Urinary bladder (tissue), 4 donors: ENCODE data around the gene GLDN. TPM values are rescaled to one million over a fixed set of nuclear protein-coding genes. Genes with fewer than 3 reads are reported as not detected.

Experiments used
- DNase-seq: peaks from one replicate; pipeline ENCODE4 v3.0.0-alpha.2; 2015; ENCODE audit errors: extremely low spot score
- H3K27ac ChIP-seq: one replicate; pipeline ENCODE4 v1.5.1; 2013; ENCODE audit warnings: low read depth, mild to moderate bottlenecking, moderate library complexity
- H3K36me3 ChIP-seq: one replicate; pipeline ENCODE4 v1.6.1; 2013; ENCODE audit warnings: mild to moderate bottlenecking, moderate library complexity; ENCODE audit not compliant: insufficient read depth
- H3K4me1 ChIP-seq: one replicate; pipeline ENCODE4 v1.6.1; 2013; ENCODE audit warnings: mild to moderate bottlenecking, moderate library complexity; ENCODE audit not compliant: insufficient read depth
- H3K4me3 ChIP-seq: one replicate; pipeline ENCODE4 v1.5.1; 2013; ENCODE audit warnings: low read depth, low read length
- WGBS: extraction: QIAGEN DNeasy Blood & Tissue Kit; methylation state at CpG from one replicate; pipeline ENCODE4 v1.1.7; 2013; 5-methylcytosine and 5-hydroxymethylcytosine counted together
- polyA plus RNA-seq: library from polyadenylated mRNA; stranded (reverse); fragments of 200-250 nt; gene quantifications from one replicate; pipeline ENCODE4 v1.2.3, GENCODE V29; 2013
- total RNA-seq: library from RNA; depleted of rRNA; stranded (reverse); fragments of >200 nt; gene quantifications from one replicate; pipeline ENCODE4 v1.2.3, GENCODE V29; 2014
- donor health status: healthy with polysubstance abuse.
- donor health status: healthy.

Gene GLDN
- total and polyA plus RNA-seq, 2 donors: 1.5 to 1.9 TPM

GRCh38 chr15:51353976-51354375 is 12.5 kb downstream of the GLDN start:
- Histone ChIP-seq H3K4me1 (no peaks in the 10 kb centered on the region), H3K27ac (no peak overlapping the region), H3K4me3 (no peak overlapping the region), H3K36me3 (no peaks in the 10 kb centered on the region)
- DNase-seq: no peak
- WGBS: 61% methylated on average over 2 of the region's 2 CpGs

GRCh38 chr15:51355096-51355495 is 13.6 kb downstream of the GLDN start:
- H3K4me1 ChIP-seq: no peaks in the 10 kb centered on the region
- no peak overlapping the region for H3K4me3 ChIP-seq
- WGBS: 91% methylated on average over 1 of the region's 1 CpG
- H3K36me3 ChIP-seq: no peaks in the 10 kb centered on the region
- no peak for DNase-seq
- no peak overlapping the region for H3K27ac ChIP-seq

- H3K4me3 ChIP-seq: no peak overlapping the region
- H3K36me3 ChIP-seq: no peaks in the 10 kb centered on the region
- 89% methylated on average over 5 of the region's 5 CpGs for WGBS
- H3K27ac ChIP-seq: no peak overlapping the region
- H3K4me1 ChIP-seq: no peaks in the 10 kb centered on the region
- DNase-seq: no peak
These were observed 14.7 kb downstream of the GLDN start for GRCh38 chr15:51356147-51356546.

GRCh38 chr15:51356983-51357382 is 15.5 kb downstream of the GLDN start:
- Histone ChIP-seq H3K27ac (no peak overlapping the region), H3K36me3 (no peaks in the 10 kb centered on the region), H3K4me3 (no peak overlapping the region), H3K4me1 (no peaks in the 10 kb centered on the region)
- WGBS: 95% methylated on average over 6 of the region's 6 CpGs
- no peak for DNase-seq

- 87% methylated on average over 7 of the region's 7 CpGs for WGBS
These were observed 18.5 kb downstream of the GLDN start for GRCh38 chr15:51359981-51360380.

GRCh38 chr15:51363383-51363782 is 21.9 kb downstream of the GLDN start:
- DNase-seq: no peak
- Histone ChIP-seq H3K4me1 (no peaks in the 10 kb centered on the region), H3K36me3 (no peaks in the 10 kb centered on the region), H3K4me3 (no peak overlapping the region), H3K27ac (no peak overlapping the region)
- WGBS: 76% methylated on average over 9 of the region's 9 CpGs

More at GRCh38 chr15:51359981-51360380, 18.5 kb downstream of the GLDN start:
- H3K4me1 ChIP-seq: no peaks in the 10 kb centered on the region
- H3K36me3 ChIP-seq: no peaks in the 10 kb centered on the region
- no peak for DNase-seq
- H3K4me3 ChIP-seq: no peak overlapping the region
- H3K27ac ChIP-seq: no peak overlapping the region

- Histone ChIP-seq H3K36me3 (no peaks in the 10 kb centered on the region), H3K4me3 (no peak overlapping the region), H3K27ac (no peak overlapping the region), H3K4me1 (peaks cover 3% of the 10 kb centered on the region)
- DNase-seq: no peak
- 94% methylated on average over 6 of the region's 6 CpGs for WGBS
These were observed 24.0 kb downstream of the GLDN start for GRCh38 chr15:51365417-51365816.

- Histone ChIP-seq H3K4me1 (peaks cover 3% of the 10 kb centered on the region), H3K4me3 (no peak overlapping the region), H3K27ac (no peak overlapping the region), H3K36me3 (no peaks in the 10 kb centered on the region)
- WGBS: 70% methylated on average over 5 of the region's 5 CpGs
- no peak for DNase-seq
These were observed 24.6 kb downstream of the GLDN start for GRCh38 chr15:51366071-51366470.

- no peak overlapping the region for H3K4me3 ChIP-seq
- H3K27ac ChIP-seq: no peak overlapping the region
- no peak for DNase-seq
- 54% methylated on average over 3 of the region's 3 CpGs for WGBS
- H3K36me3 ChIP-seq: no peaks in the 10 kb centered on the region
- peaks cover 3% of the 10 kb centered on the region for H3K4me1 ChIP-seq
These were observed 25.5 kb downstream of the GLDN start for GRCh38 chr15:51366920-51367319.

GRCh38 chr15:51367322-51367976 is 26.0 kb downstream of the GLDN start:
- DNase-seq: no peak
- Histone ChIP-seq H3K36me3 (no peaks in the 10 kb centered on the region), H3K4me1 (peaks cover 3% of the 10 kb centered on the region), H3K27ac (no peak overlapping the region), H3K4me3 (no peak overlapping the region)
- 53% methylated on average over 10 of the region's 10 CpGs for WGBS

GRCh38 chr15:51368307-51368706 is 26.9 kb downstream of the GLDN start:
- Histone ChIP-seq H3K4me3 (no peak overlapping the region), H3K36me3 (no peaks in the 10 kb centered on the region), H3K4me1 (peaks cover 3% of the 10 kb centered on the region), H3K27ac (no peak overlapping the region)
- DNase-seq: no peak
- WGBS: 55% methylated on average over 6 of the region's 6 CpGs

GRCh38 chr15:51368751-51369450 is 27.4 kb downstream of the GLDN start:
- no peaks in the 10 kb centered on the region for H3K36me3 ChIP-seq
- peaks cover 3% of the 10 kb centered on the region for H3K4me1 ChIP-seq
- DNase-seq: no peak
- H3K27ac ChIP-seq: no peak overlapping the region
- 51% methylated on average over 3 of the region's 3 CpGs for WGBS
- H3K4me3 ChIP-seq: no peak overlapping the region

GRCh38 chr15:51369451-51369761 is 28.0 kb downstream of the GLDN start:
- 89% methylated on average over 1 of the region's 1 CpG for WGBS
- peaks cover 3% of the 10 kb centered on the region for H3K4me1 ChIP-seq

GRCh38 chr15:51371266-51371665 is 29.8 kb downstream of the GLDN start:
- no peak for DNase-seq
- whole genome bisulfite sequencing: 47% methylated on average over 1 of the region's 1 CpG
- H3K4me3 ChIP-seq: no peak overlapping the region
- no peaks in the 10 kb centered on the region for H3K36me3 ChIP-seq
- peaks cover 3% of the 10 kb centered on the region for H3K4me1 ChIP-seq
- H3K27ac ChIP-seq: no peak overlapping the region

More at GRCh38 chr15:51369451-51369761, 28.0 kb downstream of the GLDN start:
- no peak for DNase-seq
- Histone ChIP-seq H3K27ac (no peak overlapping the region), H3K36me3 (no peaks in the 10 kb centered on the region), H3K4me3 (no peak overlapping the region)
